OCI-LY3 (cell line): Measurements from ENCODE around the gene TOLLIP.

ENCODE experiments used
- H2AFZ ChIP-seq: fragments of 200-600, 300-600 bp; shearing (Covaris generic); 2 replicates; pipeline ENCODE4 v1.6.0; 2014; ENCODE audit warnings: antibody characterized with exemption, low read depth, low read length
- H3K27ac ChIP-seq: fragments of 200-600, 300-600 bp; sonication (generic); 2 replicates; pipeline ENCODE4 v1.5.1; 2014; ENCODE audit warnings: mild to moderate bottlenecking, low read length, moderate library complexity, mixed read lengths
- H3K27me3 ChIP-seq: fragments of 200-600, 300-600 bp; sonication (generic); 2 replicates; pipeline ENCODE4 v1.6.1; 2014; ENCODE audit warnings: low read depth, low read length, mixed read lengths
- H3K36me3 ChIP-seq: fragments of 200-600, 300-600 bp; sonication (generic); replicated peaks from 2 replicates; pipeline ENCODE3; 2014; ENCODE audit warnings: low read depth, low read length, mixed read lengths
- H3K4me1 ChIP-seq: fragments of 300-600, 200-600 bp; sonication (generic); 2 replicates; pipeline ENCODE4 v1.6.1; 2014; ENCODE audit warnings: low read length, mixed read lengths
- H3K4me2 ChIP-seq: fragments of 200-600, 300-600 bp; sonication (generic); 2 replicates; pipeline ENCODE4 v1.6.1; 2014; ENCODE audit warnings: low read length, mixed read lengths
- H3K4me3 ChIP-seq: fragments of 300-600, 200-600 bp; sonication (generic); 2 replicates; pipeline ENCODE4 v1.5.1; 2014; ENCODE audit warnings: antibody characterized with exemption, mild to moderate bottlenecking, low read length, moderate library complexity
- H3K79me2 ChIP-seq: fragments of 300-600, 200-600 bp; shearing (Covaris generic); 2 replicates; pipeline ENCODE4 v1.6.1; 2014; ENCODE audit warnings: mild to moderate bottlenecking, low read length, mixed read lengths
- H3K9ac ChIP-seq: fragments of 300-600, 200-600 bp; shearing (Covaris generic); 2 replicates; pipeline ENCODE4 v1.6.0; 2014; ENCODE audit warnings: mild to moderate bottlenecking, low read length, moderate library complexity
- H3K9me3 ChIP-seq: fragments of 200-600, 300-600 bp; shearing (Covaris generic); 2 replicates; pipeline ENCODE4 v1.6.1; 2014; ENCODE audit warnings: low read length, mixed read lengths; ENCODE audit not compliant: insufficient read depth
- H4K20me1 ChIP-seq: fragments of 200-600, 300-600 bp; sonication (generic); 2 replicates; pipeline ENCODE4 v1.6.1; 2016; ENCODE audit warnings: low read length, mixed read lengths; ENCODE audit not compliant: insufficient read depth
- CTCF ChIP-seq: fragments of 200-600, 300-600 bp; sonication (generic); IDR thresholded peaks from 2 replicates; pipeline ENCODE4 v1.5.1; 2014; ENCODE audit warnings: antibody characterized with exemption, low read length, low read depth
- EZH2phosphoT487 ChIP-seq: fragments of 200-600 bp; shearing (Covaris generic); IDR thresholded peaks from 2 replicates; pipeline ENCODE4 v1.6.1; 2018; ENCODE audit warnings: antibody characterized with exemption, mixed run types, low read depth

Gene TOLLIP

GRCh38 chr11:1231396-1232020 is 77.9 kb downstream of the TOLLIP start:
- no peak for TF ChIP-seq EZH2phosphoT487
- TF ChIP-seq CTCF = no peak
- H3K4me1 ChIP-seq = no peaks in the 10 kb centered on the region
- no peaks in the 10 kb centered on the region for H3K36me3 ChIP-seq
- H4K20me1 ChIP-seq = no peaks in the 10 kb centered on the region
- H3K27me3 ChIP-seq = no peaks in the 10 kb centered on the region
- no peak overlapping the region for H2AFZ ChIP-seq
- H3K27ac ChIP-seq = no peak overlapping the region
- no peak overlapping the region for H3K4me3 ChIP-seq
- H3K9me3 ChIP-seq = no peaks in the 10 kb centered on the region
- H3K9ac ChIP-seq = no peak overlapping the region
- no peak overlapping the region for H3K4me2 ChIP-seq
- H3K79me2 ChIP-seq = no peaks in the 10 kb centered on the region

- Histone ChIP-seq H3K4me2 (no peak overlapping the region), H3K27ac (no peak overlapping the region), H3K9me3 (no peaks in the 10 kb centered on the region), H3K4me1 (no peaks in the 10 kb centered on the region), H3K9ac (no peak overlapping the region), H3K27me3 (no peaks in the 10 kb centered on the region), H3K36me3 (no peaks in the 10 kb centered on the region), H2AFZ (no peak overlapping the region), H3K79me2 (no peaks in the 10 kb centered on the region), H3K4me3 (no peak overlapping the region), H4K20me1 (no peaks in the 10 kb centered on the region)
- TF ChIP-seq CTCF = no peak
- no peak for TF ChIP-seq EZH2phosphoT487
Measured at GRCh38 chr11:1230456-1231395, 78.7 kb downstream of the TOLLIP start.

- Histone ChIP-seq H3K4me3 (no peak overlapping the region), H3K79me2 (no peaks in the 10 kb centered on the region), H3K36me3 (no peaks in the 10 kb centered on the region), H3K27ac (no peak overlapping the region), H3K9ac (no peak overlapping the region), H3K27me3 (no peaks in the 10 kb centered on the region), H4K20me1 (no peaks in the 10 kb centered on the region), H2AFZ (no peak overlapping the region), H3K9me3 (no peaks in the 10 kb centered on the region), H3K4me2 (no peak overlapping the region), H3K4me1 (no peaks in the 10 kb centered on the region)
- TF ChIP-seq CTCF (no peak), EZH2phosphoT487 (no peak)
Measured at GRCh38 chr11:1230121-1230455, 79.3 kb downstream of the TOLLIP start.

- no peaks in the 10 kb centered on the region for H3K79me2 ChIP-seq
- H3K4me2 ChIP-seq = no peak overlapping the region
- no peaks in the 10 kb centered on the region for H3K36me3 ChIP-seq
- H4K20me1 ChIP-seq = no peaks in the 10 kb centered on the region
- no peak overlapping the region for H3K9ac ChIP-seq
- H3K4me3 ChIP-seq = no peak overlapping the region
- no peaks in the 10 kb centered on the region for H3K9me3 ChIP-seq
- TF ChIP-seq EZH2phosphoT487 (no peak), CTCF (no peak)
- no peaks in the 10 kb centered on the region for H3K27me3 ChIP-seq
- no peaks in the 10 kb centered on the region for H3K4me1 ChIP-seq
- H2AFZ ChIP-seq = no peak overlapping the region
- no peak overlapping the region for H3K27ac ChIP-seq
Measured at GRCh38 chr11:1229471-1230120, 79.8 kb downstream of the TOLLIP start.
